ENCODE measurements around the gene ASPRV1.

DNA sequence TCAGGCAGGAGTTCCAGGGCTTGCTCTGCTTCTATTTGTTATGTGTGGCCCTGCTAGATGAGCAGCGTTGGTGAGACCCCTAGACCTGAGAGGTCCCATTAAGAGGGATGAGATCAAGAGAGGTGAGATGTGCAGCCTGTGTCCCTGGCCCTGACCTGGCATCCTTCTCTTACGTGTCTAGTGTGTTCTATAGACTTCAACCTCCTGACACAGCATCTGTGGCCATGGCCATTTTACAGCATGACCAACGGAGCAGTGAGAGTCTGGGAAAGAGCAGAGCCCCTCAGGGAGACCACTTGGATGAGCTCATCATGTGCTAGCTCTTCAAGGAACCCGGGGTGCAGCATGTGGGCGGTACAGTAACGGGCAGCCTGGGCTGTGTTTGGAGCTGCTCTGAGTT lies 32.7 kb upstream of the ASPRV1 start:
- TF ChIP-seq, protein P1, sequence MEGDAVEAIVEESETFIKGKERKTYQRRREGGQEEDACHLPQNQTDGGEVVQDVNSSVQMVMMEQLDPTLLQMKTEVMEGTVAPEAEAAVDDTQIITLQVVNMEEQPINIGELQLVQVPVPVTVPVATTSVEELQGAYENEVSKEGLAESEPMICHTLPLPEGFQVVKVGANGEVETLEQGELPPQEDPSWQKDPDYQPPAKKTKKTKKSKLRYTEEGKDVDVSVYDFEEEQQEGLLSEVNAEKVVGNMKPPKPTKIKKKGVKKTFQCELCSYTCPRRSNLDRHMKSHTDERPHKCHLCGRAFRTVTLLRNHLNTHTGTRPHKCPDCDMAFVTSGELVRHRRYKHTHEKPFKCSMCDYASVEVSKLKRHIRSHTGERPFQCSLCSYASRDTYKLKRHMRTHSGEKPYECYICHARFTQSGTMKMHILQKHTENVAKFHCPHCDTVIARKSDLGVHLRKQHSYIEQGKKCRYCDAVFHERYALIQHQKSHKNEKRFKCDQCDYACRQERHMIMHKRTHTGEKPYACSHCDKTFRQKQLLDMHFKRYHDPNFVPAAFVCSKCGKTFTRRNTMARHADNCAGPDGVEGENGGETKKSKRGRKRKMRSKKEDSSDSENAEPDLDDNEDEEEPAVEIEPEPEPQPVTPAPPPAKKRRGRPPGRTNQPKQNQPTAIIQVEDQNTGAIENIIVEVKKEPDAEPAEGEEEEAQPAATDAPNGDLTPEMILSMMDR (IDR thresholded peaks at IDR 0.05) = no peak
- TF ChIP-seq POLR2A (IDR thresholded peaks at IDR 0.05) = no peak
